Esophagus muscularis mucosa (tissue), 3 donors: ENCODE results near the gene PBXIP1.

ENCODE experiments used
- CTCF ChIP-seq, 3 experiments: fragments of 200-600 bp in 2 of 3; fragments of 450-650 bp in 1 of 3; sonication (generic) in 2 of 3; IDR thresholded peaks; one replicate each; pipeline ENCODE4 v1.5.1; 2017 to 2019; ENCODE audit warnings: antibody characterized with exemption in 3 of 3, mild to moderate bottlenecking in 2 of 3, moderate library complexity in 1 of 3
- POLR2AphosphoS5 ChIP-seq, 2 donors: sonication (generic); formaldehyde crosslinking; IDR thresholded peaks; one replicate each; pipeline ENCODE4 v1.6.1; 2017; ENCODE audit warnings: antibody characterized with exemption in 2 of 2

- TF ChIP-seq POLR2AphosphoS5 (IDR thresholded peaks at IDR 0.05) (no peak), CTCF (IDR thresholded peaks at IDR 0.05) (no peak)
These were observed 23.9 kb downstream of the PBXIP1 start for GRCh38 chr1:154931940-154932487.
